Measurements from ENCODE around the gene FRY. TPM values are rescaled to one million over a fixed set of nuclear protein-coding genes. Genes with fewer than 3 reads are reported as not detected.

The FRY gene
- total and polyA plus RNA-seq, 2 of the 13 experiments (the other 11 are each of a cell fraction or from before 2014, with no cell fraction given), result 8.2 to 13.1 TPM

GRCh38 chr13:32036126-32036695 is 4.6 kb downstream of the FRY start:
- 0 out of 2 replicates have a peak, but pooled peaks have one; percentile 20 for TF ChIP-seq HNF1A (IDR thresholded peaks at IDR 0.05; ENCODE audit: low read depth)
- no peak for TF ChIP-seq HNF1A (CRISPR knock-in tag; IDR thresholded peaks at IDR 0.05; ENCODE audit: borderline replicate concordance)
- no peak for TF ChIP-seq TRAFD1 (CRISPR knock-in tag; IDR thresholded peaks at IDR 0.05; ENCODE audit: borderline replicate concordance)
- peaks cover 92% of the 10 kb centered on the region for H3K4me1 ChIP-seq (ENCODE audit: insufficient read depth, low read length)
- CTCF ChIA-PET (ENCODE audit: low intra/inter-chr PET ratio, low total read pairs), result no interaction called here
- H3K79me2 ChIP-seq (ENCODE audit: insufficient read depth, low read length), result peaks cover 42% of the 10 kb centered on the region
- no peak overlapping the region for H2AFZ ChIP-seq (ENCODE audit: low read length)
- no peaks in the 10 kb centered on the region for H4K20me1 ChIP-seq (ENCODE audit: insufficient read depth, low read length)
- H3K27me3 ChIP-seq (ENCODE audit: control insufficient read depth in 1 of 2, insufficient read depth in 2 of 2, low read length in 2 of 2), result no peaks in the 10 kb centered on the region
- POLR2A ChIA-PET, result interaction anchor here (1.2 kb wide), 1 partner anchor 11 kb away, joined by 3 read pairs; no protein-coding TSS in a partner anchor
- peak overlapping the region; percentile 28 for H3K27ac ChIP-seq (ENCODE audit: extremely low read length, insufficient read depth, low read length)
- intact Hi-C loops (cut with micrococcal nuclease; ENCODE audit: unreplicated experiment), result no loop called here
- no peak overlapping the region; the same call in 1 of the 2 replicates for H3K9ac ChIP-seq (ENCODE audit: insufficient read depth, low read depth, low read length)
- peaks cover 0 to 4% of the 10 kb centered on the region in 2 experiments; a peak in 4 of 5 replicates for H3K36me3 ChIP-seq (replicated peaks in 1 of 2; ENCODE audit: control insufficient read depth in 1 of 2, insufficient read depth in 2 of 2, low read length in 2 of 2)
- DNase-seq (ENCODE audit: low spot score), result no peak
- no peaks in the 10 kb centered on the region for H3K9me3 ChIP-seq (ENCODE audit: low read length)
- in situ Hi-C loops (cut with HindIII; ENCODE audit: extremely low pct_ligation_motif_present, low pct_unique_long_range_greater_than_20kb), result loop anchor here (25.0 kb wide), 2 partner anchors 101 to 401 kb away; partner anchors contain the start of gene N4BP2L1
- ATAC-seq, result peak; percentile 21; the same call in 1 of the 3 replicates
- BruUV-seq (replicated peaks), result no TSS peak
- H3K4me3 ChIP-seq (replicated peaks in 1 of 3; ENCODE audit: insufficient read depth in 1 of 3, low read depth in 2 of 3, low read length in 3 of 3), result peak overlapping the region in 1 of 3 experiments; percentile 4; a peak in 3 of 6 replicates
- no peak for FAIRE-seq
- H3K4me2 ChIP-seq (ENCODE audit: low read depth, low read length), result peak overlapping the region; percentile 64
- WGBS (ENCODE audit: low lambda C conversion rate), result 43% methylated on average over 4 of the region's 4 CpGs

Measured in HepG2 (cell line).